ENCODE results near the gene NDUFAF8.

Gene NDUFAF8

GRCh38 chr17:81238815-81239713, at the start of gene NDUFAF8, which contains the start of gene TEPSIN:
Gene NDUFAF8, plus strand, starts transcription at chr17:81239318. Its CDS starts 46 bp downstream, at chr17:81239364.
Gene TEPSIN, minus strand, starts transcription at chr17:81239055. Its CDS starts 22 bp downstream, at chr17:81239033.
- peak; percentile 85 to 91 for DNase-seq (ENCODE audit: low read depth in 1 of 2, low spot score in 1 of 2)

- no peak for DNase-seq (ENCODE audit: low read depth in 1 of 2, low spot score in 1 of 2)
These were observed 49.2 kb upstream of the NDUFAF8 start for GRCh38 chr17:81189670-81190530.

GRCh38 chr17:81190591-81190990, 48.5 kb upstream of the NDUFAF8 start:
- no peak for DNase-seq (ENCODE audit: low read depth in 1 of 2, low spot score in 1 of 2)

- no peak for DNase-seq (ENCODE audit: low read depth in 1 of 2, low spot score in 1 of 2)
These were observed 48.0 kb upstream of the NDUFAF8 start for GRCh38 chr17:81191116-81191515.

GRCh38 chr17:81191646-81192045, 47.5 kb upstream of the NDUFAF8 start:
- DNase-seq (ENCODE audit: low read depth in 1 of 2, low spot score in 1 of 2) = no peak

- DNase-seq (ENCODE audit: low read depth in 1 of 2, low spot score in 1 of 2) = no peak
These were observed 46.6 kb upstream of the NDUFAF8 start for GRCh38 chr17:81192386-81193050.

GRCh38 chr17:81193051-81193410, 46.1 kb upstream of the NDUFAF8 start:
- no peak for DNase-seq (ENCODE audit: low read depth in 1 of 2, low spot score in 1 of 2)

- no peak for DNase-seq (ENCODE audit: low read depth in 1 of 2, low spot score in 1 of 2)
These were observed 45.5 kb upstream of the NDUFAF8 start for GRCh38 chr17:81193470-81194224.

GRCh38 chr17:81194225-81194760, 44.8 kb upstream of the NDUFAF8 start:
- no peak for DNase-seq (ENCODE audit: low read depth in 1 of 2, low spot score in 1 of 2)

- DNase-seq (ENCODE audit: low read depth in 1 of 2, low spot score in 1 of 2) = no peak
These were observed 43.9 kb upstream of the NDUFAF8 start for GRCh38 chr17:81194941-81195901.

GRCh38 chr17:81195941-81196495, 43.1 kb upstream of the NDUFAF8 start:
- DNase-seq (ENCODE audit: low read depth in 1 of 2, low spot score in 1 of 2) = no peak

- no peak for DNase-seq (ENCODE audit: low read depth in 1 of 2, low spot score in 1 of 2)
These were observed 42.4 kb upstream of the NDUFAF8 start for GRCh38 chr17:81196505-81197408.

- DNase-seq (ENCODE audit: low read depth in 1 of 2, low spot score in 1 of 2) = no peak
These were observed 41.7 kb upstream of the NDUFAF8 start for GRCh38 chr17:81197409-81197795.

GRCh38 chr17:81197831-81198490, 41.2 kb upstream of the NDUFAF8 start:
- no peak for DNase-seq (ENCODE audit: low read depth in 1 of 2, low spot score in 1 of 2)

- no peak for DNase-seq (ENCODE audit: low read depth in 1 of 2, low spot score in 1 of 2)
These were observed 40.2 kb upstream of the NDUFAF8 start for GRCh38 chr17:81198826-81199481.

- DNase-seq (ENCODE audit: low read depth in 1 of 2, low spot score in 1 of 2) = no peak
These were observed 39.7 kb upstream of the NDUFAF8 start for GRCh38 chr17:81199482-81199830.

- DNase-seq (ENCODE audit: low read depth in 1 of 2, low spot score in 1 of 2) = no peak
These were observed 38.9 kb upstream of the NDUFAF8 start for GRCh38 chr17:81200201-81200600.
